GM12878 (cell line): Measurements from ENCODE around the gene TUBGCP2. TPM values are rescaled to one million over a fixed set of nuclear protein-coding genes. Genes with fewer than 3 reads are reported as not detected.

Source experiments
- BACH1 ChIP-seq: fragments of 450-650 bp; IDR thresholded peaks from 2 replicates; pipeline ENCODE4 v1.6.1; 2017; ENCODE audit warnings: mild to moderate bottlenecking, borderline replicate concordance
- CREB1 ChIP-seq: IDR thresholded peaks from 2 replicates; pipeline ENCODE4 v1.6.1; 2012; ENCODE audit warnings: low read depth, mild to moderate bottlenecking, inconsistent platforms
- EGR1 ChIP-seq, 2 experiments: IDR thresholded peaks; 1 replicate in 1 of 2; 2 replicates in 1 of 2; pipeline ENCODE4 v1.6.1; 2011 to 2012; ENCODE audit warnings: low read depth in 2 of 2, low read length in 2 of 2, borderline replicate concordance in 1 of 2, mild to moderate bottlenecking in 1 of 2, moderate library complexity in 1 of 2
- EP300 ChIP-seq, 2 experiments: fragments of 150-350 bp in 1 of 2; IDR thresholded peaks; 2 replicates each; pipeline ENCODE4 v1.6.1; 2011 to 2012; ENCODE audit warnings: low read depth in 2 of 2, low read length in 2 of 2, borderline replicate concordance in 1 of 2, improper control_type of control experiment in 1 of 2, inconsistent platforms in 1 of 2; ENCODE audit not compliant: control insufficient read depth in 1 of 2
- FOXM1 ChIP-seq: IDR thresholded peaks from 2 replicates; pipeline ENCODE4 v1.6.1; 2012; ENCODE audit warnings: low read depth, mild to moderate bottlenecking, inconsistent platforms, low read length, moderate library complexity
- IKZF1 ChIP-seq: fragments of 450-650 bp; conservative IDR thresholded peaks from 2 replicates; pipeline ENCODE4 v1.6.1; 2017; ENCODE audit warnings: antibody characterized with exemption, mild to moderate bottlenecking
- KAT2A ChIP-seq: conservative IDR thresholded peaks from 2 replicates; pipeline ENCODE4 v1.6.1; 2011; ENCODE audit warnings: low read depth, low read length; ENCODE audit not compliant: control insufficient read depth
- MEF2B ChIP-seq: fragments of 450-650 bp; IDR thresholded peaks from 2 replicates; pipeline ENCODE4 v1.6.1; 2018; ENCODE audit warnings: mild to moderate bottlenecking, moderate library complexity; ENCODE audit not compliant: partially characterized antibody, poor library complexity, severe bottlenecking
- MTA2 ChIP-seq: fragments of 450-650 bp; IDR thresholded peaks from 2 replicates; pipeline ENCODE4 v1.6.1; 2016; ENCODE audit warnings: low read depth, mild to moderate bottlenecking, moderate library complexity
- MXI1 ChIP-seq: fragments of 150-350 bp; IDR thresholded peaks from 2 replicates; pipeline ENCODE4 v1.6.1; 2011; ENCODE audit warnings: low read depth, mild to moderate bottlenecking, inconsistent platforms, low read length, improper control_type of control experiment
- NKRF ChIP-seq: fragments of 450-650 bp; conservative IDR thresholded peaks from 2 replicates; pipeline ENCODE4 v1.6.1; 2017; ENCODE audit warnings: mild to moderate bottlenecking, moderate library complexity
- NR2F1 ChIP-seq: fragments of 450-650 bp; conservative IDR thresholded peaks from 2 replicates; pipeline ENCODE4 v1.6.1; 2017; ENCODE audit warnings: mild to moderate bottlenecking
- PAX5 ChIP-seq: IDR thresholded peaks from 2 replicates; pipeline ENCODE4 v1.6.1; 2011; ENCODE audit warnings: low read depth, low read length, borderline replicate concordance
- RCOR1 ChIP-seq: conservative IDR thresholded peaks from 2 replicates; pipeline ENCODE4 v1.6.1; 2012; ENCODE audit warnings: low read depth, low read length, improper control_type of control experiment
- RELB ChIP-seq: fragments of 450-650 bp; IDR thresholded peaks from 2 replicates; pipeline ENCODE4 v1.6.1; 2017; ENCODE audit warnings: low read depth, mild to moderate bottlenecking, moderate library complexity
- TCF7 ChIP-seq: IDR thresholded peaks from 2 replicates; pipeline ENCODE4 v1.6.1; 2014; ENCODE audit warnings: antibody characterized with exemption, borderline replicate concordance
- USF1 ChIP-seq: IDR thresholded peaks from 2 replicates; pipeline ENCODE4 v1.6.1; 2011; ENCODE audit warnings: borderline replicate concordance, low read depth, mild to moderate bottlenecking, moderate library complexity, mixed read lengths, low read length; ENCODE audit not compliant: insufficient read depth; ENCODE audit errors: extremely low read length
- ZBTB40 ChIP-seq: fragments of 450-650 bp; IDR thresholded peaks from 2 replicates; pipeline ENCODE4 v1.6.1; 2016; ENCODE audit warnings: mild to moderate bottlenecking, moderate library complexity, borderline replicate concordance
- ZNF217 ChIP-seq: fragments of 450-650 bp; IDR thresholded peaks from 2 replicates; pipeline ENCODE4 v1.6.1; 2017; ENCODE audit warnings: antibody characterized with exemption, mild to moderate bottlenecking
- polyA plus RNA-seq, 11 experiments: library from polyadenylated mRNA; depleted of rRNA in 4 of 11; unstranded in 6 of 11; stranded (reverse) in 5 of 11; fragments of >200 nt; fragmentation: Nextera tagmentation in 4 of 11; fragmentation: Illumina TruSeq in 1 of 11; extraction: Ambion mirVana in 4 of 11; extraction: Trizol in 1 of 11; gene quantifications; 1 replicate in 1 of 11; 2 replicates in 10 of 11; pipeline versions ENCODE4 v1.2.1 to v1.2.3, GENCODE V29; 2011 to 2016; ENCODE audit warnings: inconsistent platforms in 2 of 11, missing spikeins in 2 of 11, low read depth in 1 of 11
- total RNA-seq, 4 experiments: library from RNA; depleted of rRNA in 3 of 4; stranded (reverse); fragments of >200 nt in 3 of 4; fragmentation: Illumina TruSeq in 1 of 4; extraction: Trizol in 1 of 4; gene quantifications; 2 replicates each; pipeline versions ENCODE4 v1.2.1 to v1.2.3, GENCODE V29; 2013 to 2021

Gene TUBGCP2
- total and polyA plus RNA-seq, 10 of the 15 experiments (the other 5 are each of a cell fraction or from before 2014, with no cell fraction given) = 4.8 to 47.1 (median 34.7) TPM

- TF ChIP-seq KAT2A (no peak), IKZF1 (peak; percentile 93), TCF7 (peak; percentile 65; the same call in 1 of the 2 replicates), NR2F1 (peak; percentile 61; the same call in 1 of the 2 replicates), NKRF (peak; percentile 77), ZNF217 (0 out of 2 replicates have a peak, but pooled peaks have one; percentile 60), RELB (peak; percentile 97), MEF2B (peak; percentile 58), PAX5 (peak; percentile 84), BACH1 (0 out of 2 replicates have a peak, but pooled peaks have one; percentile 12), MXI1 (peak; percentile 92), USF1 (peak; percentile 14), RCOR1 (no peak), CREB1 (peak; percentile 91), MTA2 (peak; percentile 79), EP300 (IDR thresholded peaks at IDR 0.05; ENCODE audit: borderline replicate concordance in 1 of 2, control insufficient read depth in 1 of 2, low read depth in 2 of 2, low read length in 2 of 2) (peak; percentile 18 to 29; a peak in 1 of 4 replicates), ZBTB40 (peak; percentile 26; the same call in 1 of the 2 replicates), FOXM1 (peak; percentile 92), EGR1 (IDR thresholded peaks at IDR 0.05; ENCODE audit: borderline replicate concordance in 1 of 2, low read depth in 2 of 2, low read length in 2 of 2) (peak; percentile 31 to 95)
Observed at GRCh38 chr10:133274751-133275683, 33.7 kb downstream of the TUBGCP2 start (continued).
